ENCODE measurements around the gene CT47B1.
"Not testable (repeated sequence)": the region's sequence is repeated elsewhere in the genome, so short reads cannot be mapped to it uniquely, and the experiment has no call there.

Gene CT47B1

DNA sequence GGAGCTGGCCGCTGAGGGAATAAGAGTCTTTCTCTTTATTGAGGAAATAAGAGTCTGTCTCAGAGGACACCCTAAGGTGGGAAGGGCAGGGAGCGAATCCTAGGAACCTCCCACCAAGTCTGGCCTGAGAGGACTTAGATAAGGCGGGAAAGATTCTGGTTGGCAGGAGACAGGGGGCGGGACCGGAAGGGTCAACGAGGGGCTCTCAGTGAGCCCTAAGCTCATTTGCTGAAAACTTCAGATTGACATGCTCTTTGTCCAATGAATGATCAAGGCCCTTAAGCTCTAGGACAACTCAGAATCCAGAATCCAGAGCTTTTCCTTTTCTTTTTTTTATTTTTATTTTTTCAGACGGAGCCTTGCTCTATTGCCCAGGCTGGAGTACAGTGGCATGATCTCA is at the start of gene CT47B1:
TSS of gene CT47B1 (minus strand) at position 101 of the 400 bp plus-strand sequence. CDS start 196 bp downstream, outside the sequence.
- not testable (repeated sequence) for DNase-seq

GRCh38 chrX:120874678-120875557 is 748 bp downstream of the CT47B1 start:
- DNase-seq, result no peak

GRCh38 chrX:120857240-120857639 is 18.4 kb downstream of the CT47B1 start:
- no peak for DNase-seq

GRCh38 chrX:120840827-120841226 is 34.8 kb downstream of the CT47B1 start:
- no peak for DNase-seq

DNA sequence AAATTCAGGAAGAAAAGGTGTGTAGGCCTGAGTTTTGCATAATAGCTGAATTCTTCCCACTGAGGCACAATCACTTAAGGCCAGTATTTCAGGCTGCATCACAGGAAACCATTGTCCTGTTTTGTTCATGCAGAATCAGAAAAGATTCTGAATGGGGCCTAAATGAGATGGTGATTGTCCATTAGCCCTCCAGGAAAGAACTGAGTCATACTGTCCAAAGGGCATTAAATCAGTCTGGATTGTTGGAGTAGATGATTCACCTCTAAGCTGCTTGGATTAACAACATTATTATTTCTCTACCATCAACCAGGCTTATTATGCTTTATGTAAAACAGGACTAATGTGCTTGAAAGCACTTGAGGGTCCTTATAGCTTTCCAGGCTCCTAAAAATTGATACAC is 36.2 kb downstream of the CT47B1 start:
- DNase-seq, result no peak

DNA sequence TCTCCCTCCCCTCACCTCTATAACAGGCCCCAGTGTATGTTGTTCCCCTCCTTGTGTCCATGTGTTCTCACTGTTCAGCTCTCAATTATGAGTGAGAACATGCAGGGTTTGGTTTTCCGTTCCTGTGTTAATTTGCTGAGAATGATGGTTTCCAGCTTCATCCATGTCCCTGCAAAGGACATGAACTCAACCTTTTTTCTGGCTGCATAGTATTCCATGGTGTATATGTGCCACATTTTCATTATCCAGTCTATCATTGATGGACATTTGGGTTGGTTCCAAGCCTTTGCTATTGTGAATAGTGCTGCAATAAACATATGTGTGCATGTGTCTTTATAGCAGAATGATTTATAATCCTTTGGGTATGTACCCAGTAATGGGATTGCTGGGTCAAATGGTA is 48.5 kb downstream of the CT47B1 start:
- not testable (repeated sequence) for DNase-seq

DNA sequence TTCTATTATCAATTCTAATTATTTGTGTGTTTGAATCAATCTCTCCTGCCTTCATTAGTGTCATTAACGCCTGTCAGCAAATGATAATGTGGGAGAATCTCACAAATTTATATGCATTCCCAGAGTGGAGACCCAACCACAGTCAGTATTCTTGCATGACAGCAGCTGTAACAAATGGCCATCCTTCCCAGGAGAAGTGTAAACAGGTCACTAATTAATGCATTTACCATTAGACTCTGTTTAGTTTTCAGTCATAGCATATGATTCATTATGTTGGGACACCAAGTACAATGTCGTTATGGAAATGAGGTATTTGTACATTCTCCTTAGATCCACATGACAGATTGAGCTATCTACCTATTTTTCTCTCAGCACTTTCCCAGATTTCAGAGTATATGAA is 50.5 kb downstream of the CT47B1 start:
- no peak for DNase-seq

DNA sequence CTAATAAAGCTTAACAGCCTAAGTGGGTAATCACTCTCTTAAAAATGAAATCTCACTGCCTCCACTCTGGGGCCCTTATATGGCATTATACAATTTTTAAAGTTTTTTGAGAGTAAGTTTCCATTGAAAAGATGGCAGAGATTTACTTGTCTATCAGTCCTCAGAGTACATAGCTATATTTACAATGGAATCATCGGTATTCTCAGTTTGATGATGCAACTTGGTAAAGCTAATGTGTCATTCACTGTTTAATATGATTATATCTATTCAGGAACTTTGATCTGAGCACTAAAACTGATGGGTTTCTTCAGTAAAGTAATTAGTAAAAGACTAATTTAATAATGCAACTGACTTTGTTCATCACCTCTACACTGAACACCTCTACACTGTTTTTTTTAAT is 51.6 kb downstream of the CT47B1 start:
- DNase-seq, result no peak

DNA sequence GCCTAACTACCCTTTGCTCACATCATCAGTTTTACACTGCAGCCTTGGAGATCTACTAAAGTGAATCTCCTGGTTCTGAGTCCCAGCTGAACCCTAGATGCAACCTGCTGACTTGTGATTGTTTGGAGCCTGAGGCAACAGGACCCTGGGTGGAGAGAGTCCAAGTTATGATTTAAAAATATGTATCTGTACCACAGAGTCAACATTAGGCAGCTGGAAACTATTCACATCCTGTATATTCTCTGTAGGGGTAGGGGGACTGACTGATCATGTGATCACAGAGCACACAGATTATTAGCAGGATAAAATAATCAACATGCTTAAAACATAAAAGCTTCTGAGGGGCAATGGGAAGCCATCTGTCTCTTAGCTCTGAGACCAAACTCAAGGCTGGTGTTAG is 52.1 kb downstream of the CT47B1 start:
- DNase-seq, result no peak
